HG03064 (cell line): ENCODE results near the gene CSNK1G1.
"Not testable (repeated sequence)": the region's sequence is repeated elsewhere in the genome, so short reads cannot be mapped to it uniquely, and the experiment has no call there.

Experiments used
- ATAC-seq: cut with Tn5 transposase; IDR thresholded peaks from one replicate; pipeline ENCODE4 v1.9.1; 2021; ENCODE audit warnings: low read depth; ENCODE audit not compliant: unreplicated experiment

CSNK1G1 gene

DNA sequence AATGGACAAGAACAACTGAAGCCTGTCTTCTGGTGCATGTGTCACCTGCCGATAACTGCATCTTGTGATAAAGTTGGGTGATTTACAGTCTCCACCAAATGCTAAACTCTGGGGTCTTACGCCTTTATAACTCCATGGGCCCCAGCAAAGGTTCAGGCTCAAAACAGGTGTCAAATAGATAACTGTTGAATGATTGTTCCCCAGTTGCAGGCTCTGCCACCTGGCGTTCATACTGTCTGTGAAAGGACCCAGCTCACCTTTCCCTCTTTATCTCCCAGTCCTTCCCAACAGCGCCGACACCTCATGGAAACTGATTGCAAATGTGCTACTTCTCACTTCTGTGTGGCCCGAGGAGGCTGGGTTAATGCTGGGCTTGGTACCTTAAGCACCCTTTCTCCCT lies 212.7 kb downstream of the CSNK1G1 start:
- ATAC-seq = no peak

DNA sequence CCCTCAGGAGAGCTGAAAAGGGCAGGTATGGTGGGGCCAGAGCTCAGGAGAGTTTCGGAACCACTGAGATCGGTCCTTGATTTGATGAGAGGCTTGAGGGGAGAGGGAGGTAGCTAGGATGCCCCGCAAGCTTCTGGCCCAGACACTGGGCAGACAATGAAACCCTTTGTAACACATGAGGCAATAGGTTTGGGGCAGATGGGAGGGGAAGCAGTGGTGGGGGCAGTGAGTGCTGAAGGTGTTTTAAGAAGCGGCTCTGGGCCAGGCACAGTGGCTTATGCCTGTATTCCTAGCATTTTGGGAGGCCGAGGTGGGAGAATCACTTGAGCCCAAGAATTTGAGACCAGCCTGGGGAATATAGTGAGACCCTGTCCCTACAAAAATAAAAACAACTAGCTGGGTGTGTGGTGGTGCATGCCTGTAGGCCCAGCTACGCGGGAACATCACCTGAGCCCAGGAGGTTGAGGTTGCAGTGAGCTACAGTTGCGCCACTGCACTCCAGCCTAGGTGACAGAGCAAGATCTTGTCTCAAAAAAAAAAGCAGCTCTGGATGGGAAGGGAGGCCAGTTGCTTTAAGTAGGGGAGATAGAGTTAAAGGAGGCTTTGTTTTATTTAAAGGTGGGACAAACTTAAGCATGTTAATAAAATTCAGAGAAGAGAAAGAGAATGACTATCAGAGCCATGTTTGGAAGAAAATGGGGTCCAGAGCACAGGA lies 214.0 kb downstream of the CSNK1G1 start:
- ATAC-seq = no peak

DNA sequence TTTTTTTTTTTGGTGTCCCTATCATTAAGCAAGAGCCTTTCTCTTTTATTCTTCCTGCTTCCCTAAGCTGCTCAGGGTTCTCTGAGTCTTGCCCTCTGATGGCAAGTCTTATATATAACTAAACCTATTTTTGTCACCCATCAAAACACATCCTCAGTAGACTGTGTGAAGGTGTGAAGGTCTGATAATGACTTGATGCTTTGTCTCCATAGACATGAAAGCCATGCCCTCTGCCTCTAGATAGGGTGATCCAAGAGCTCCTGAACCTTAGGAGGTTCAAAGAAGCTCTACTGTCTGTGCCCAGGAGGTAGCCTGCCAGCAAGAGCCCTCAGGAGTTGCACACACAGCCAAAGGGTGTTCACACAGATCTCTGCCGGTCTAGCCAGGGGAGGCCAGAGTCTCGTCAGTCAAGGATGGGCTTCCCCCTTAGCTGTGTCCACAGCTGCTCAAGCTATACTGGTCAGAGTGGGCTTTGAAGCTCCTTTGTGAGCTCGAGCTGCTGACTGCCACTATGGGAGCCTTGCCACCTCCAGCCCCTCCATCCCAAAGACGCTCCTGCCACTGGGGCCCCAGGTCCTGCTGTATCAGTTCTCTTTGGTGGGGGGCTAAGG lies 217.5 kb downstream of the CSNK1G1 start:
- no peak for ATAC-seq

DNA sequence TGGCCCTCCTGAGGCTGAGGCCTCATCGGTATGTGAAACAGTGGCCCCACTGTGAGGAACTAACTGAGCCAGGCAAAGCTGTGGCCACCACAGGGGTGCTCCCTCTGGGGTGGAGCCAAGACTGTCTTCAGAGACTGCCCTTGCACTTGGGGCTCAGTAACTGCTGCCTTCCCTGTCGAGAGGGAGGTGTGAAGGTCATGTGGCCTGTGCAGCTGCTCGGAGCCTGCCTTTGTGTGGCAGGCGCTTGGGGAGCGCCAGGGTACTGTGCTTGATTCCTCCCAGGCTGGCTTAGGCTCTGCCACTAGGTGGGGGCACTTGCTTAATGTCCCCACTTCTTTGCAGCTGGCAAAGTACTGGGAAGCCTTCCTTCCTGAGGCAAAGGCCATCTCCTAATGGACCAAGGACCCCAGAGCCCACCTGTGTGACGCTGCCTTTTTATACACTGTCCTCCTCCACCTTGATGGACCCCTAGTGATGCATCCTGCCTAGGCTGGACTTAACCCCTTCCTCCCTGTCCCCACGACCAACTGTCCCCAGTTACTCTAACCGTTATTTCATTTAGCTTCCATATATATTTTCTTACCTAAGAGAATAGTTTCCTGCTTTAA lies 218.6 kb downstream of the CSNK1G1 start:
- ATAC-seq = no peak

DNA sequence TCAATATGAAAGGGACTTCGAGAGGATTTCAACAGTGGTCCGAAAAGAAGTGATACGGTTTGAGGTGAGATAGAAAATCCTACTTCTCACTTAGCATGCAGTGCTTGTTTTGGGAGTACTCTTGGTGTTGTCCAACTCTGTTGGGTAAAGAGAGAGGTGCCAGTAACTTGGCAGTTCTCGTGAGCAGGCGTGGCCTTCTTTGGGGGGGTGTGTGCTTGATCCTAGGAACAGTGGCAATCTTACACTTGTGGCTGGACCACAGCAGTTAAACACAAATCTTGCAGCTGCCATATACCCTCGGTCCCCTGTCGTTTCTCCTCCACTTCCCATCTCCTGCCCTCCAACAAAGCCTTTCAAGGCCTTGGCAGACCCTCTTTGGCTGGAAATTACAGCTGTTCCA lies 219.6 kb downstream of the CSNK1G1 start:
- ATAC-seq = no peak

DNA sequence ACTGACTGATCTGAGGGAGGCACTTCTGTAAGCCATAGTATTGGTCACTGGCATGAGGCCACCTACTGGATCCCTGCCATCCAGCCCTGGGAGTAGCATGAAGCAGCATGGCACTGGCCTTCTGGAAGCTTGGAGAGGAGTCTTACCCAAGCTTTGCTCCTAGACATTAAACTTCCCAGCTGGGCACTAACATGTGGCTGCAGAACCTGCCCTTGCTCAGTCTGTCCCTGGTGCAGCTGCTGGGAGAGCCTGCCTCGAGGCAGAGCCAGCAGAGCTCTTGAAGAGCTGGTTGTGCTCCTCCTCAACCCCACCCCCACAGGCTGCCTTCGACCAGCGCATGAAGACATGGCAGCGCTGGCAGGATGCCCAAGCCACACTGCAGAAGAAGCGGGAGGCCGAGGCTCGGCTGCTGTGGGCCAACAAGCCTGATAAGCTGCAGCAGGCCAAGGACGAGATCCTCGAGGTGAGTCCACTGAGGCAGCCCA lies 221.6 kb downstream of the CSNK1G1 start:
- no peak for ATAC-seq

DNA sequence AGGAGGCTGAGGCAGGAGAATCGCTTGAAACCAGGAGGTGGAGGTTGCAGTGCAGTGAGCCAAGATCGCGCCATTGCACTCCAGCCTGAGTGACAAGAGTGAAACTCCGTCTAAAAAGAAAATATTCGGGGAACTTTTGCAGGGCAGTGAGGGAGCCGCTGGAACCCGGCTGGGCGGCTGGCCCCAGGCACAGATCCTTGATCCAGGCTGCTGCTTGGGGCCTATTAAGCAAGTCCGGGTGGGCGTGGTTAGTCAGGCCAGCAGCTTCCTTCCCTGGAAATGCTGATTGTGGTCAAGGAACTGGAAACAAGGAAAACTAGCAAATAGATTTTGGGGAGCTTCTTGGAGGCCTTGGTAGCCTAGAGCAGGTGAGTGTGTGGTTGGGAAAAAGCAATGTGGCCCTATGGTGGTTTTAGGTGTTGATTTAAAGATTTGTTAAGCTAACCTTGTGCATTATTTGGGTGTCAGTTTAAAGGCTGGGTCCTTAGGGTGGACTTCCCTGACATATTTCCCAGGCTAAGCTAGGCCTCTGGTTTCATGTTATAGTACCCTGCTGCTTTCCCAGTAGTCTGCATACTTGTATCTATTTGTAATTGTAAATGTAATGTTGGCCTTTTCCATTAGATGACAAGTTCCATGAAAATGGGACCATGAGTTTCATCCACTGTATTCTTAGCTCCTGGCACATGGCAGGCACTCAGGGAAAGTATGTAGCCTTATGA lies 222.2 kb downstream of the CSNK1G1 start:
- no peak for ATAC-seq

DNA sequence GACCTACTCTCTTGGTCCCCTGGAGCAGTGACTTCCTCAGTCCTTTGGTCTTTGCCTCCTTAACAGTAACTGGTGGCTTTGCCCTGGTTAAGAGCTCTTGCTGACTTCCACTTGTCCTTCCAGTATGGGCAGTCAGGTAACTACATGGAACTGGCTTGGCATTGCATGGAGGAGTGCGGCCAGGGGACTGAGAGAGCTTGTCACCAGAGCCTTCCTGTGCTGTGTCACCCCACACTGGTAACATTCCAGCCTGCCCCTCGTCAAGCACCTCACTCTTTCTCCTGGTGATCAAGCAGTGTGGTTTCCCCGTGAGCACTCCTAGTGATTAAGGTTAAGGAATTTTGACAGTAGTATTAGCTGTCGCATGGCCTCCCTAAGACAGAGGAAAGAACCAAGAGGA lies 223.8 kb downstream of the CSNK1G1 start:
- ATAC-seq = no peak

DNA sequence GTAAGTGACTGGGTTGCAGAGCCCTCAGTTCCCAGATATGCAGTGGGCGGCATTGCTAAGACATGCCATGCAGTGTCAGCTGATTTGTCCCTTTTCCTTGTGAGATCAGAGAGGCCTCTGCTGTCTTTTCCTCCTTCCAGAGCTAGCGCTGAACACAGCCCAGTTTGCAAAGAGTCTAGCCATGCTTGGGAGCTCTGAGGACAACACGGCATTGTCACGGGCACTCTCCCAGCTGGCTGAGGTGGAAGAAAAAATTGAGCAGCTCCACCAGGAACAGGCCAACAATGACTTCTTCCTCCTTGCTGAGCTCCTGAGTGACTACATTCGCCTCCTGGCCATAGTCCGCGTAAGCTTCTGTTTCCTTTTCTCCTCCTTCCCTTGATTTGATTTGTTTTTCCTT lies 224.4 kb downstream of the CSNK1G1 start:
- ATAC-seq = no peak

DNA sequence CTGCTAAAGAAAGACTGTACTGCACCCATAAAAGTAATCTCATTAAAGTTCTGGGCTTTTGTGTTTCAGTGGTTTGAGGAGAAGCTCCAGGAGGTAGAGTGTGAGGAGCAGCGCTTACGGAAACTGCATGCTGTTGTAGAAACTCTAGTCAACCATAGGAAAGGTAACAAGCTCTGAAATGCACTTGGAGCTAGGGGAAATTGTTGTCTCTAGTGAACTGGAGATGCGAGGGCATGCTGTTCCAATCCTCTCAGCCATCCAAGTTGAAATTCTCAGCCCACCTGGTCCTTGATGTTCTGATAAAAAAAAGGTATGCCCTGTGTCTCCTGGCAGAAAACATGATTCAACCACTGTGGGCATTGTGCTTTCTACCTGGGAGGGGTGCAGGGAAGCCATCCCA lies 225.8 kb downstream of the CSNK1G1 start:
- ATAC-seq = no peak

DNA sequence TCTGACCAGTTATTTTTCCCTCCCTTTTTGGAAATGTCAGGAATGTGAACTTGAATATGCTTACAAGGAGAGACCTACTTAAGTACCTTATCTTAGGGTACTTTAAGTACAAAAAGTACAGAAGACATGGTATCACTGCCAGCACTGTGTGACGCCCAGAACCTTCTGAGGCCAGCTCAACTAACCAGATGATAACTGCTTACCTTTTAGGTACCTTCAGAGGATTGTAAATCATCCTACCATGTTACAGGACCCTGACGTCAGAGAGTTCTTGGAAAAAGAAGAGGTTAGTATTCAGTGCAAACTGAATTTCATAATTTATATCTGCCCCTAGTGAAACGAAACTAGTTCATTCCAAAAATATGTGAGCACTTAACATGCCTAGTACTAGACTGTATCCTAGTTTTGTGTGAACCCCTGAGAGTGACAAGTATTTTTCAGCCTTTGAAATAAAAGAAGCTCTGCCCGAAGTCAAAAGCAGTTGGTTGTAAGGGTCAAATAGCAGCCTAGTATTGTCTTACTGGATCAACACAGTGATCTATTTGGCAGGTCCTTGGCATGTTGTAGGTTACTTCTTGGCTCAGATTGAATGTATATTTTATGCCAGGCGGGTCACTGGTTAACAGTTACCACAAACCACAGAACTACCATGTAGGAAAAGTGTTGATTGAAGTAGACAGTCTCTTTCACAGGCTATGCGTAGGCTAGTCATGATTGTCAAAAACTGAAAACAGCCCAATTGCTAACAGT lies 228.3 kb downstream of the CSNK1G1 start:
- ATAC-seq = no peak

DNA sequence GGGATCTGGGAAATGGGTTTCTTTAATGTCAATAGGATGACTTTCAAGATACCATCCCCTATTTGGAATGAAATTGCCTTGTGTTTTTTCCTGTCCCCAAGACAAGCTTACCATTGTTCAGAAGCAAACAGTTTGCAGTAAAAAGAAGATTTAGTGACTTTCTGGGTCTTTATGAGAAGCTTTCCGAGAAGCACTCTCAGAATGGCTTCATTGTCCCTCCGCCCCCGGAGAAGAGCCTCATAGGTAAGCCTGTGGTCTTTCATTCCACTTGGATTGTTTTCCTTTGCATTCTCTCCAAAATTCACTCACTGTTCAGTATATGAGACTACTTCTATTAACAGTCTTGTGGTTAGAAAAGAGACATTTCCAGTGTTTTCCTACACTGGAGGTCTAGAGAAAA lies 230.0 kb downstream of the CSNK1G1 start:
- no peak for ATAC-seq

DNA sequence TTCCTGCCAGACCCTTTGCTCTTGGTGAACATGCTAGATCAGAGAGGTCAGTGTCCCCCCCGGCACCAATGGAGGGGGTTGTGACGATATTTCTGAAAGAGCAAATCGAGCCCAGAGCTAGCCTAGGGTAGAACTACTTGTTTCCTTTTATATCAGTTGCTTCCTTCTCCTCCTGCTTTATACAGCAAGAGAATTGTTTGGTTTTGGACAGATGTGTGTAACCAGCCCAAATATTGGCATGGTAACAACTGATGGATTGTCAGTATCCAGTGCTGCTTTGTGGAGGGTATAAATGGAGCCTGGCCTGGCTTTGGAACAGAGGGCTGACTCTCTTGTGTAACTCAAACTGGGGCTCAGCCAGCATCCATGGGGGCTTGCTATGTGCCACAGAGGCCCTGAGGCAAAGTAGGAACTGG lies 233.0 kb downstream of the CSNK1G1 start:
- ATAC-seq = no peak

DNA sequence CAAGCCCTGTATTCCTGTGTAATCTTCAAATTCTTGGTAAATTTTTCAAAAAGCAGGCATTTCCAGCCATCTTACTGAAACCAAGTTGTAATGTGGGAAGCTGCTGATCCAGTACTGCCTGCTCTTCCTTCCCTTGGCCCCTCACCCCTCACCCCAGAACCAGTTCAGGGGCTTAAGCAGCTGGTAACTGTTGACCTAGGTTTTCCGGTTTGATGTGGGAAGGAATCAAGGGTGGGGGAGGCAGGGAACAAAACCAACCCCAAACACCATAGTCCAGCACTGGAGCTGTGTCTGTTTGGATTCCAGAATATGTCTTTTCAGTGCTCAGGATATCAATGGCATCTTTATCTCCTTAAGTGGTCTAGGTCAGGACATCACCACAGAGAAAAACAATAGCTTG lies 233.5 kb downstream of the CSNK1G1 start:
- no peak for ATAC-seq

DNA sequence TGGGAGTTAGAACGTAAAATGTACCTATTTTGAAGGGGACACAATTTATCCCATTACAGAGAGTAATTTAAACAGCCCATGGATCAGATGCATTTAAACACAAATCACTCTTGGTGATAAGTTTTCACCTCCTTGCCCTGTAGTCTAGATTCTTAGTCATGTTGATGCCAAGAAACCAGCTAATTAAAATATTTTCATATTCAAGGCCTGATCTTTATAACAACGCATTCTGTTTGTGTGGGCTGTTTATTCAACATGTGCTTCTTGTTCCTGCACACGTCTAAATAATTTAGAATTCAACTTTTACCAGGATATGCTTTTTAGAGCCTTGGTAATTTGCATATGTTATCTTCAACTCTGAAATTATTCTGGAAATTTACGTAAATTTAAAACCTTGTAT lies 234.4 kb downstream of the CSNK1G1 start:
- no peak for ATAC-seq

DNA sequence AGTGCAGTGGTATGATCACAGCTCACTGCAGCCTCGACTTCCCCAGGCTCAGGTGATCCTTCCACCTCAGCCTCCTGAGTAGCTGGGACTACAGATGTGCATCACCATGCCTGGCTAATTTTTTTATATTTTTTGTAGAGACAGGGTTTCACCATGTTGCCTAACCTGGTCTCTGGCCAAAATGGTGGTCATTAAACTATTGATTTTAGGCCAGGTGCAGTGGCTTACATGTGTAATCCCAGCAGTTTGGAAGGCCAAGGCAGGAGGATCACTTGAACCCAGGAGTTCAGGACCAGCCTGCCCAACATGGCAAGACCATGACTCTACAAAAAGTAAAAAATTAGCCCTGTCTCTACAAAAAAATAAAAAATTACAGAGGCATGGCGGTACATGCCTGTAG lies 235.7 kb downstream of the CSNK1G1 start:
- not testable (repeated sequence) for ATAC-seq

DNA sequence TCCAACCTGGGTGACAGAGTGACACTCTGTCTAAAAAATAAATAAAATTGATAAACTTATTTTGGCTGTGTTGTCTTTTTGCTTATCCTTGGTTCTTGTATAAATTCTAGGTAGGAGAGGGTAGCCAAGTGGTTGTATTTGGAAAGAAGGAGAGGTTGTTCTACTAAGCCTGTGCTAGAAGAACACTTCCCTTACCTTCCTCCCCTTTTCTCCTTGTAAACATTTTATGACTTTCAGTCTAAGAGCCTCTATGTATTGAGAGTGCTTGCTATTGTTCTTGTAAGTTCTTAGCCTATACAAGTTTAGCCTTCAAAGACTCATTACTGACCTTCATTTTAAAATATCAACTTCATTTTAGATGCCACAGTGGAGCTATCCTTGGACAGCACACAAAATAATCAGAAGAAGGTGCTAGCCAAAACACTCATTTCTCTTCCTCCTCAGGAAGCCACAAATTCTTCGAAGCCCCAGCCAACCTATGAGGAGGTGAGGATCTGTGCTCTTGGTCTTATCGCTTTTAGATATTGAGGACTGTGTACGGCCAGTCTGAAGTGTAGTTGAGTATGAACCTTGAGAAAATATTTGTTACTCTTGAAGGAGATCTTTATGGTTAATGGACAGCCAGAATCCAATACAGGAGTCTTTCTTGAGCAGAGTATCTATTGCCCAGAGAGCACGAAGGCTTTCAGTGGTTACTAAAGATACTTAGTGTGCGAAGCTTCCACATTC lies 238.1 kb downstream of the CSNK1G1 start:
- no peak for ATAC-seq
